ENCODE data around the gene CFAP73. TPM values are rescaled to one million over a fixed set of nuclear protein-coding genes. Genes with fewer than 3 reads are reported as not detected.
A peak's percentile ranks its signal among the peaks of the same experiment; 100 is the strongest.

The CFAP73 gene
- total and polyA plus RNA-seq, 2 of the 8 experiments (the other 6 are each of a cell fraction or from before 2014, with no cell fraction given), result 0.45 to 0.56 TPM

DNA sequence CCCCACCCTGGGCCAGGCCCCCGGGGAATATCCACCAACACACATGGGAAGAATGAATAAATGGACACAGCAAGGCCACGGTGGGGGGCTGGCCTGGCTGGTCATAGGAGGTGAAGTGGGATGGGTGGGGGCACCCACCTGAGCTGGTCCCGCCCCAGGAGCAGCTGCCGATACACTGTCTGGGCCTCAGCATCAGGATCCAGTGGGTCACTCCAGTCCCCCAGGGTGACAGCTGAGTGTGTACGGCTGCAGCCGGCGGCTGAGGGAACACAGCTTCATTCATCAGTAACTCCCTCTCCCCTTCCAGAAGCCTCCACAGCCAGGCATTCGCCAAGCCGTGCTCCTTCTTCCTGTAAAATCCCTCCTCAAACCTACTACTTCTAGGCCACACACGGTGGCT is 47.8 kb upstream of the CFAP73 start:
- no peak overlapping the region for H4K5ac ChIP-seq (ENCODE audit: insufficient read length, low read depth, low read length)
- H3K4me3 ChIP-seq (ENCODE audit: extremely low read depth in 1 of 4, insufficient read depth in 2 of 4, low read depth in 3 of 4, low read length in 4 of 4), result no peak overlapping the region
- no peaks in the 10 kb centered on the region for H3K36me3 ChIP-seq (ENCODE audit: control insufficient read depth in 2 of 4, insufficient read depth in 4 of 4, low read length in 3 of 4)
- no peak for TF ChIP-seq NANOG (IDR thresholded peaks at IDR 0.05; ENCODE audit: insufficient read depth, low read depth, low read length, poor library complexity, severe bottlenecking)
- no peak for TF ChIP-seq FOSL1 (IDR thresholded peaks at IDR 0.05; ENCODE audit: insufficient read depth, low read depth, low read length)
- TF ChIP-seq MAX (IDR thresholded peaks at IDR 0.05), result no peak
- TF ChIP-seq SP2 (IDR thresholded peaks at IDR 0.05; ENCODE audit: low read length), result no peak
- TF ChIP-seq ATF2 (IDR thresholded peaks at IDR 0.05; ENCODE audit: low read length), result no peak
- TF ChIP-seq RAD21 (IDR thresholded peaks at IDR 0.05 in 1 of 2, conservative IDR thresholded peaks at IDR 0.05 in 1 of 2; ENCODE audit: low read depth in 2 of 2, low read length in 2 of 2), result no peak
- no peak for TF ChIP-seq ATF3 (IDR thresholded peaks at IDR 0.05; ENCODE audit: insufficient read depth, low read depth, low read length)
- TF ChIP-seq MAFK (IDR thresholded peaks at IDR 0.05; ENCODE audit: low read depth, low read length), result no peak
- TF ChIP-seq RBBP5 (IDR thresholded peaks at IDR 0.05; ENCODE audit: borderline replicate concordance, low read depth, low read length), result no peak
- no peak for TF ChIP-seq SIX5 (IDR thresholded peaks at IDR 0.05; ENCODE audit: low read depth, low read length)

More for the DNA sequence above, 47.8 kb upstream of the CFAP73 start:
- H4K8ac ChIP-seq (ENCODE audit: extremely low read depth, insufficient read depth, low read length), result peak overlapping the region; percentile 7; the same call in 1 of the 2 replicates
- 89% methylated on average over 10 of the region's 10 CpGs; no CpG with 5 or more reads in 1 of the 2 experiments for WGBS, 2 experiments (ENCODE audit: extremely low coverage in 1 of 2, insufficient coverage in 1 of 2, insufficient read length in 1 of 2, insufficient replicate concordance in 2 of 2, low coverage in 1 of 2, low lambda C conversion rate in 2 of 2, missing lambda C conversion rate in 1 of 2)
- peak overlapping the region; percentile 23 for H4K91ac ChIP-seq (replicated peaks; ENCODE audit: insufficient read length, low read length)
- H3K23ac ChIP-seq (ENCODE audit: insufficient read length), result no peak overlapping the region
- H2AK5ac ChIP-seq (ENCODE audit: low read depth, low read length), result no peak overlapping the region
- no peak for DNase-seq (ENCODE audit: low read depth in 1 of 2, low spot score in 2 of 2)
- no peak overlapping the region for H3K14ac ChIP-seq (ENCODE audit: insufficient read length)
- ChIA-PET POLR2A (ENCODE audit: partially characterized antibody) (interaction anchor here (1.1 to 1.5 kb wide), 3 partner anchors 12 to 72 kb away, joined by 3 to 4 read pairs (median 3); no protein-coding TSS in a partner anchor), CTCF (ENCODE audit: partially characterized antibody) (interaction anchor here (1.1 to 6.9 kb wide), 10 partner anchors 9 to 108 kb away, joined by 3 to 67 read pairs (median 4); no protein-coding TSS in a partner anchor)
- H3K4ac ChIP-seq (replicated peaks; ENCODE audit: insufficient read length, low read depth, low read length), result no peak overlapping the region
- H2BK5ac ChIP-seq (ENCODE audit: low read depth, low read length), result no peak overlapping the region
- no peak overlapping the region for H3K56ac ChIP-seq (replicated peaks; ENCODE audit: insufficient read length, low read depth, low read length)
- H2AFZ ChIP-seq (ENCODE audit: low read length), result no peak overlapping the region
- H3K23me2 ChIP-seq (ENCODE audit: low read depth, low read length), result peaks cover 2% of the 10 kb centered on the region; the same call in 1 of the 2 replicates
- H3K9ac ChIP-seq (replicated peaks in 1 of 4; ENCODE audit: extremely low read depth in 1 of 4, low read depth in 3 of 4, low read length in 3 of 4), result no peak overlapping the region
- no peaks in the 10 kb centered on the region for H3K9me3 ChIP-seq (ENCODE audit: insufficient read depth in 2 of 2, low read depth in 1 of 2, low read length in 1 of 2)
- no peak overlapping the region for H2BK20ac ChIP-seq (ENCODE audit: low read length)
- H4K20me1 ChIP-seq (replicated peaks in 1 of 2; ENCODE audit: control insufficient read depth in 1 of 2, insufficient read depth in 2 of 2, low read length in 2 of 2), result no peaks in the 10 kb centered on the region
- peaks cover 0 to 11% (median 5%) of the 10 kb centered on the region in 4 experiments; a peak in 5 of 7 replicates for H3K4me1 ChIP-seq (replicated peaks in 1 of 4; ENCODE audit: control insufficient read depth in 3 of 4, insufficient read depth in 4 of 4, low read length in 3 of 4)
- H3K79me2 ChIP-seq (ENCODE audit: control insufficient read depth in 1 of 2, insufficient read depth in 2 of 2, low read length in 2 of 2), result no peaks in the 10 kb centered on the region
- H3K79me1 ChIP-seq (ENCODE audit: low read depth, low read length), result no peaks in the 10 kb centered on the region
- no peak overlapping the region for H2BK12ac ChIP-seq (ENCODE audit: low read depth, low read length)
- no peak overlapping the region for H2BK15ac ChIP-seq (ENCODE audit: low read length)
- H3K18ac ChIP-seq (ENCODE audit: extremely low read depth, low read length), result no peak overlapping the region
- no peak overlapping the region for H3K27ac ChIP-seq (ENCODE audit: low read depth, low read length)
- FAIRE-seq, result no peak
- H3K4me2 ChIP-seq (ENCODE audit: insufficient read depth in 1 of 2, low read depth in 2 of 2, low read length in 2 of 2), result no peak overlapping the region
- no peak overlapping the region for H2BK120ac ChIP-seq (replicated peaks; ENCODE audit: low read depth, low read length)
- 0 out of 7 replicates have a peak, but pooled peaks cover 0 to 2% (median 0%) of the 10 kb centered on the region in 4 experiments for H3K27me3 ChIP-seq (replicated peaks in 1 of 4; ENCODE audit: control insufficient read depth in 3 of 4, extremely low read depth in 1 of 4, insufficient read depth in 3 of 4, low read length in 3 of 4)

All from H1 (cell line).